GM23338 (cell line): ENCODE measurements around the gene PRKAR1A. TPM values are rescaled to one million over a fixed set of nuclear protein-coding genes. Genes with fewer than 3 reads are reported as not detected.

Experiments used
- ATAC-seq: fragments of 200-7000 bp; cut with Tn5 transposase; 3 replicates; pipeline ENCODE4 v1.9.1; 2020
- DNase-seq: peaks from one replicate; pipeline ENCODE4 v3.0.0-alpha.2; 2015; ENCODE audit warnings: low spot score
- H2AFZ ChIP-seq: fragments of 200-600 bp; sonication (generic); 2 replicates; pipeline ENCODE4 v1.8.0; 2016; ENCODE audit warnings: antibody characterized with exemption, mild to moderate bottlenecking, moderate library complexity
- H3F3A ChIP-seq: fragments of 200-600 bp; sonication (generic); replicated peaks from 2 replicates; pipeline ENCODE4 v1.8.0; 2017; ENCODE audit warnings: antibody characterized with exemption, mixed run types, low read depth
- H3K27ac ChIP-seq: fragments of 200-600 bp; sonication (generic); 2 replicates; pipeline ENCODE4 v1.6.1; 2016; ENCODE audit warnings: low read depth
- H3K27me3 ChIP-seq: fragments of 200-600 bp; sonication (generic); 2 replicates; pipeline ENCODE4 v1.8.0; 2016; ENCODE audit warnings: mild to moderate bottlenecking, mixed run types, moderate library complexity; ENCODE audit not compliant: insufficient read depth
- H3K36me3 ChIP-seq: fragments of 200-600 bp; sonication (generic); 2 replicates; pipeline ENCODE4 v1.8.0; 2016; ENCODE audit warnings: mild to moderate bottlenecking; ENCODE audit not compliant: insufficient read depth
- H3K4me1 ChIP-seq: fragments of 200-600 bp; sonication (generic); 2 replicates; pipeline ENCODE4 v1.8.0; 2016; ENCODE audit warnings: mild to moderate bottlenecking, moderate library complexity; ENCODE audit not compliant: insufficient read depth
- H3K4me2 ChIP-seq: fragments of 200-600 bp; sonication (generic); 2 replicates; pipeline ENCODE4 v1.7.1; 2017; ENCODE audit warnings: mixed run types
- H3K4me3 ChIP-seq: fragments of 200-600 bp; sonication (generic); 2 replicates; pipeline ENCODE4 v1.6.1; 2016; ENCODE audit warnings: mixed run types
- H3K79me2 ChIP-seq: fragments of 200-600 bp; sonication (generic); replicated peaks from 2 replicates; pipeline ENCODE4 v1.8.0; 2017; ENCODE audit warnings: mild to moderate bottlenecking; ENCODE audit not compliant: insufficient read depth
- H3K9me2 ChIP-seq: fragments of 200-600 bp; sonication (generic); 2 replicates; pipeline ENCODE4 v1.8.0; 2017; ENCODE audit not compliant: insufficient read depth
- H4K20me1 ChIP-seq: fragments of 200-600 bp; sonication (generic); replicated peaks from 2 replicates; pipeline ENCODE4 v1.8.0; 2017; ENCODE audit warnings: mild to moderate bottlenecking; ENCODE audit not compliant: insufficient read depth
- H3K27ac Mint-ChIP-seq: 2 replicates; pipeline ENCODE4 v1.8.0; 2020; ENCODE audit warnings: inconsistent platforms, mild to moderate bottlenecking, moderate library complexity, mixed read lengths
- H3K27me3 Mint-ChIP-seq: 3 replicates; pipeline ENCODE4 v1.8.0; 2022; ENCODE audit warnings: low read depth, mild to moderate bottlenecking, moderate library complexity, mixed read lengths, inconsistent platforms; ENCODE audit not compliant: insufficient read depth, poor library complexity
- H3K36me3 Mint-ChIP-seq: 3 replicates; pipeline ENCODE4 v1.8.0; 2021; ENCODE audit warnings: low read depth, mild to moderate bottlenecking, inconsistent platforms, moderate library complexity, mixed read lengths
- H3K4me1 Mint-ChIP-seq: 3 replicates; pipeline ENCODE4 v1.8.0; 2020; ENCODE audit warnings: mild to moderate bottlenecking, inconsistent platforms, mixed read lengths
- H3K4me3 Mint-ChIP-seq: 3 replicates; pipeline ENCODE4 v1.8.0; 2021; ENCODE audit warnings: moderate library complexity, mild to moderate bottlenecking, inconsistent platforms, mixed read lengths
- H3K9me3 Mint-ChIP-seq: 3 replicates; pipeline ENCODE4 v1.8.0; 2020; ENCODE audit warnings: moderate library complexity, mild to moderate bottlenecking, inconsistent platforms, mixed read lengths
- CREB1 ChIP-seq: fragments of 250-450 bp; sonication (Bioruptor Pico); IDR thresholded peaks from 2 replicates; pipeline ENCODE4 v1.5.0; 2020; ENCODE audit warnings: low read depth, mild to moderate bottlenecking, moderate library complexity
- EZH2 ChIP-seq: fragments of 200-600 bp; sonication (generic); IDR thresholded peaks from one replicate; pipeline ENCODE4 v1.8.0; 2017; ENCODE audit warnings: antibody characterized with exemption, mild to moderate bottlenecking, low read depth; ENCODE audit not compliant: unreplicated experiment
- EZH2phosphoT487 ChIP-seq: fragments of 200-600 bp; sonication (generic); IDR thresholded peaks from one replicate; pipeline ENCODE4 v1.8.1; 2018; ENCODE audit warnings: antibody characterized with exemption; ENCODE audit not compliant: unreplicated experiment
- JUNB ChIP-seq: IDR thresholded peaks from one replicate; pipeline ENCODE4 v1.6.1; 2016; ENCODE audit warnings: antibody characterized with exemption; ENCODE audit not compliant: unreplicated experiment
- NANOG ChIP-seq: IDR thresholded peaks from 2 replicates; pipeline ENCODE4 v1.6.1; 2016; ENCODE audit warnings: antibody characterized with exemption, borderline replicate concordance
- POLR2AphosphoS5 ChIP-seq: IDR thresholded peaks from 2 replicates; pipeline ENCODE4 v1.6.1; 2016; ENCODE audit warnings: antibody characterized with exemption, low read depth
- REST ChIP-seq: IDR thresholded peaks from one replicate; pipeline ENCODE4 v1.6.1; 2018; ENCODE audit warnings: antibody characterized with exemption; ENCODE audit not compliant: unreplicated experiment
- STAT1 ChIP-seq: IDR thresholded peaks from one replicate; pipeline ENCODE4 v1.6.1; 2016; ENCODE audit warnings: antibody characterized with exemption; ENCODE audit not compliant: unreplicated experiment
- ZNF331 ChIP-seq: fragments of 250-450 bp; sonication (Bioruptor Pico); IDR thresholded peaks from 2 replicates; pipeline ENCODE4 v1.5.0; 2020; ENCODE audit warnings: low read depth, mild to moderate bottlenecking, moderate library complexity
- polyA plus RNA-seq: library from polyadenylated mRNA; unstranded; fragments of >200 nt; fragmentation: Nextera tagmentation; extraction: Ambion mirVana; gene quantifications from 2 replicates; pipeline ENCODE4 v1.2.1, GENCODE V29; 2016
- total RNA-seq: library from RNA; depleted of rRNA; stranded (reverse); fragments of >200 nt; shearing (Covaris generic); gene quantifications from 2 replicates; pipeline ENCODE4 v1.2.3, GENCODE V29; 2014
- TF ChIP-seq, protein P1 (sequence below), 2 experiments: fragments of 200-600 bp in 1 of 2; sonication (generic) in 1 of 2; conservative IDR thresholded peaks; 2 replicates each; pipeline versions ENCODE4 v1.5.1 to v1.6.1; 2016 to 2017; ENCODE audit warnings: antibody characterized with exemption in 2 of 2, low read depth in 2 of 2, mild to moderate bottlenecking in 2 of 2, moderate library complexity in 1 of 2

The PRKAR1A gene
- total and polyA plus RNA-seq, 2 experiments from 2014 or later = 90.1 to 100 TPM

GRCh38 chr17:68532826-68533225, 20.6 kb downstream of the PRKAR1A start (continued):
- TF ChIP-seq EZH2 (no peak), EZH2phosphoT487 (no peak)

DNA sequence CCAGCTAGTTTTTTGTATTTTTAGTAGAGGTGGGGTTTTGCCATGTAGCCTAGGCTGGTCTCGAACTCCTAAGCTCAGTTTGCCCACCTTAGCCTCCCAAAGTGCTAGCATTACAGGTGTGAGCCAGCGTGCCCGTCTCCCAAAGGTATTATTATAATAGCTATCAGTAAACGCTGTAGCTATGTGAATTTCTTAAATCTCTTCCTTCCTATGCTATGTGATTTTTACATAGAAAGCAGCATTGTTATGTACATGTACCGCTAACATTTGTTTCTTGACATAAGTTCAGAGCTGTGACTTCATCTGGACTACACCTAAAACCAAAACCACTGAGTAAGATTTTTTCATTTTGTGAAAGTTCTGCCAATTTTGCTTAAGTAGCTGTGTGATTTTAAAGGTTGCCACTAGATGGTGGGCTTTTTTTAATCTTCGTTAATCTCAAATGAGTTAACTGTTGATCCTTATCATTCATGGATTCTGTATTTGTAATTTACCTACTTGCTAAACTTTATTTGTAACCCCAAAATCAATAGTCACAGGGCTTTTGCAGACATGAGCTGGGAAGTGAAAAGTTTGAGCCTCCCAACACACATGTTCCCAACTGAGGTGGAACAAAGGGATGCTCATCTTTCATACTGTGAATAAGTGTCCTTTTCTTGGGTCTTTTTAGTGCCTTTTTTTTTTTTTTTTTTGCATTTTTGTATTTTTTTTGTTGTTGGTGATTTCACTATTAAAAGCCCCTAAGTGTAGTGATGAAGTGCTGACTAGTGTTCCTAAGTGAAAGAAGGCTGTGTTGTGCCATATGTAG, 21.9 kb downstream of the PRKAR1A start:
- Histone ChIP-seq H4K20me1 (peaks cover 5% of the 10 kb centered on the region; the same call in 1 of the 2 replicates), H3K4me1 (0 out of 2 replicates have a peak, but pooled peaks cover 6% of the 10 kb centered on the region), H2AFZ (no peak overlapping the region), H3K4me2 (no peak overlapping the region), H3K4me3 (no peak overlapping the region), H3K27ac (no peak overlapping the region), H3K79me2 (no peaks in the 10 kb centered on the region), H3K36me3 (peaks cover 13% of the 10 kb centered on the region; the same call in 1 of the 2 replicates), H3F3A (no peaks in the 10 kb centered on the region), H3K27me3 (no peaks in the 10 kb centered on the region), H3K9me2 (no peaks in the 10 kb centered on the region)
- no peaks in the 10 kb centered on the region for H3K4me1 Mint-ChIP-seq
- DNase-seq (peak; percentile 52), ATAC-seq (no peak)
- H3K36me3 Mint-ChIP-seq = peaks cover 36% of the 10 kb centered on the region
- H3K4me3 Mint-ChIP-seq = no peak overlapping the region
- no peaks in the 10 kb centered on the region for H3K9me3 Mint-ChIP-seq
- no peak for TF ChIP-seq EZH2phosphoT487
- TF ChIP-seq, protein P1, sequence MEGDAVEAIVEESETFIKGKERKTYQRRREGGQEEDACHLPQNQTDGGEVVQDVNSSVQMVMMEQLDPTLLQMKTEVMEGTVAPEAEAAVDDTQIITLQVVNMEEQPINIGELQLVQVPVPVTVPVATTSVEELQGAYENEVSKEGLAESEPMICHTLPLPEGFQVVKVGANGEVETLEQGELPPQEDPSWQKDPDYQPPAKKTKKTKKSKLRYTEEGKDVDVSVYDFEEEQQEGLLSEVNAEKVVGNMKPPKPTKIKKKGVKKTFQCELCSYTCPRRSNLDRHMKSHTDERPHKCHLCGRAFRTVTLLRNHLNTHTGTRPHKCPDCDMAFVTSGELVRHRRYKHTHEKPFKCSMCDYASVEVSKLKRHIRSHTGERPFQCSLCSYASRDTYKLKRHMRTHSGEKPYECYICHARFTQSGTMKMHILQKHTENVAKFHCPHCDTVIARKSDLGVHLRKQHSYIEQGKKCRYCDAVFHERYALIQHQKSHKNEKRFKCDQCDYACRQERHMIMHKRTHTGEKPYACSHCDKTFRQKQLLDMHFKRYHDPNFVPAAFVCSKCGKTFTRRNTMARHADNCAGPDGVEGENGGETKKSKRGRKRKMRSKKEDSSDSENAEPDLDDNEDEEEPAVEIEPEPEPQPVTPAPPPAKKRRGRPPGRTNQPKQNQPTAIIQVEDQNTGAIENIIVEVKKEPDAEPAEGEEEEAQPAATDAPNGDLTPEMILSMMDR (conservative IDR thresholded peaks at IDR 0.05; ENCODE audit: low read depth in 2 of 2) = peak in 1 of 2 experiments; percentile 70; a peak in 3 of 4 replicates
- H3K27ac Mint-ChIP-seq = no peak overlapping the region
- no peaks in the 10 kb centered on the region for H3K27me3 Mint-ChIP-seq

DNA sequence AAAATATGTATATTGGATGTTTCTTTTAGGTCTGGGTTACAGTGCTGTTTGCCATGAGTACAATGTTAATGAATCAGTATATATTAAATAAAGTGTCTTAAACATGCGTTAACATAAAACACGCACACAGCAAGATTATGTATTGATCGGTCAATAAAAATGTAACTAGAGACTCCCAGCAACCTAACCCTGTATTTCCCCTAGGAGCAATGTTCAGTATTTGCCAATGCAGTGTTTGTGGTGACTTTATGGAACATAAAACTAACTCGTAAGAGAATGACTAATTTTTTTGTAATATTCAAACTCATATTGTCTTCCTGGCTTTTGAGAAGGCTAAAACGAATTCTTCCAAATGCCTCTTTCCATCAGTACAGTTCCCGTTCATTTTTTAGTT, 22.5 kb downstream of the PRKAR1A start:
- peaks cover 36% of the 10 kb centered on the region for H3K36me3 Mint-ChIP-seq
- H3K9me3 Mint-ChIP-seq = no peaks in the 10 kb centered on the region
- TF ChIP-seq JUNB = no peak
- TF ChIP-seq STAT1 = no peak
- TF ChIP-seq POLR2AphosphoS5 = no peak
- TF ChIP-seq ZNF331 (CRISPR knock-in tag) = no peak
- TF ChIP-seq REST = no peak
- no peak for TF ChIP-seq NANOG
- TF ChIP-seq EZH2phosphoT487 = no peak
- no peak for TF ChIP-seq CREB1 (CRISPR knock-in tag)
- TF ChIP-seq, protein P1 (conservative IDR thresholded peaks at IDR 0.05; ENCODE audit: low read depth in 2 of 2) = no peak

More for the DNA sequence above, 22.5 kb downstream of the PRKAR1A start:
- DNase-seq (no peak), ATAC-seq (no peak)
- Histone ChIP-seq H3K4me2 (no peak overlapping the region), H3K27me3 (no peaks in the 10 kb centered on the region), H3K79me2 (no peaks in the 10 kb centered on the region), H3K4me3 (no peak overlapping the region), H3K9me2 (no peaks in the 10 kb centered on the region), H3K27ac (no peak overlapping the region), H3K4me1 (no peaks in the 10 kb centered on the region), H2AFZ (no peak overlapping the region), H3F3A (no peaks in the 10 kb centered on the region), H4K20me1 (peaks cover 5% of the 10 kb centered on the region; the same call in 1 of the 2 replicates), H3K36me3 (peaks cover 7% of the 10 kb centered on the region; the same call in 1 of the 2 replicates)
- Mint-ChIP-seq H3K4me1 (no peaks in the 10 kb centered on the region), H3K4me3 (no peak overlapping the region), H3K27me3 (no peaks in the 10 kb centered on the region), H3K27ac (no peak overlapping the region; the same call in 1 of the 2 replicates)
